Hematopoietic multipotent progenitor cell treated with erythropoietin and hydrocortisone succinate and interleukin-3 and kit ligand, for 17 days (in vitro differentiated cells): Measurements from ENCODE around the gene SELENOM.
"Not testable (repeated sequence)": the region's sequence is repeated elsewhere in the genome, so short reads cannot be mapped to it uniquely, and the experiment has no call there.

ENCODE experiments used
- DNase-seq: peaks from one replicate; pipeline ENCODE4 v3.0.0-alpha.2; 2015; ENCODE audit warnings: low spot score

The SELENOM gene

GRCh38 chr22:31130873-31131272 is 23.5 kb upstream of the SELENOM start:
- no peak for DNase-seq

- no peak for DNase-seq
Measured at GRCh38 chr22:31128156-31128555, 20.8 kb upstream of the SELENOM start.

GRCh38 chr22:31127181-31127772 is 19.9 kb upstream of the SELENOM start:
- no peak for DNase-seq

DNA sequence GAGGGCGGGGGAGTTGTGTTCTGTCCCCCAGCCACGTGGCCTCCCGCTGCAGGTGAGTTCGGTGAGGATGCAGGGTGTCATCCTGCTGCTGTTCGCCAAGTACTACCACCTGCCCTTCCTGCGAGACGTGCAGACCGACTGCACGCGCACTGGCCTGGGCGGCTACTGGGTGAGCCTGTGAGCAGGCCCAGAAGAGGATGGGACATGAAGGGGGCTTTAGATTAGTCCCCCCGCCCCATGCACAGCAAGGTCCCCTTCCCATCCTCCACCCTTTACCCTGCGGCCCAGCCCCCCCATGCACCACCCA is 19.5 kb upstream of the SELENOM start:
- no peak for DNase-seq

DNA sequence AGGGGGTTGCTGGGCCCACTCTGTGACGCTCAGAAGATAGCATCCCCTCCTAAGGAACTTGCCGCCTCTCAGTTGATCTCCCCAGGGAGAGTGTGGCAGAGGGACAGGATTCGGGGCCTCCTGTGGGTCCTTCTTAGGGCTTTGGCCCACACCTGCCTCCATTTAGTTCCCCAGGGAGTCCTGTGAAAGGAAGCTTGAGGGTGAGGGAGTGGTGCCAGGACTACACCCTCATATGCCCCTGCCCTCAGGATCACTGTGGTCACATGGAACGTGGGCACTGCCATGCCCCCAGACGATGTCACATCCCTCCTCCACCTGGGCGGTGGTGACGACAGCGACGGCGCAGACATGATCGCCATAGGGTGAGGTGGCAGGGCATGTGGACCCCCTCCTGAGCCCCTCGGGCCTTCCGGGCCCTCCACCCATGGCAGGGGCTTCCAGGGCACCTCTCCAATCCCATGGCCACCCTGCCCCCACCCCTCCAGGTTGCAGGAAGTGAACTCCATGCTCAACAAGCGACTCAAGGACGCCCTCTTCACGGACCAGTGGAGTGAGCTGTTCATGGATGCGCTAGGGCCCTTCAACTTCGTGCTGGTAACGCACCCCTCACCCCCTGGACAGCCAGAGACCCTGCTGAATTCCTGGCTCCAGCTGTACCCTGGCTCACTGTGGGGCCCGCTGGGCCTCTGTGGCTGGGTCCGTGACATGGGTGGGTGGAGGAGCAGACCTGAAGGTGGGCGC is 18.9 kb upstream of the SELENOM start:
- no peak for DNase-seq

GRCh38 chr22:31125521-31126117 is 18.3 kb upstream of the SELENOM start:
- no peak for DNase-seq

DNA sequence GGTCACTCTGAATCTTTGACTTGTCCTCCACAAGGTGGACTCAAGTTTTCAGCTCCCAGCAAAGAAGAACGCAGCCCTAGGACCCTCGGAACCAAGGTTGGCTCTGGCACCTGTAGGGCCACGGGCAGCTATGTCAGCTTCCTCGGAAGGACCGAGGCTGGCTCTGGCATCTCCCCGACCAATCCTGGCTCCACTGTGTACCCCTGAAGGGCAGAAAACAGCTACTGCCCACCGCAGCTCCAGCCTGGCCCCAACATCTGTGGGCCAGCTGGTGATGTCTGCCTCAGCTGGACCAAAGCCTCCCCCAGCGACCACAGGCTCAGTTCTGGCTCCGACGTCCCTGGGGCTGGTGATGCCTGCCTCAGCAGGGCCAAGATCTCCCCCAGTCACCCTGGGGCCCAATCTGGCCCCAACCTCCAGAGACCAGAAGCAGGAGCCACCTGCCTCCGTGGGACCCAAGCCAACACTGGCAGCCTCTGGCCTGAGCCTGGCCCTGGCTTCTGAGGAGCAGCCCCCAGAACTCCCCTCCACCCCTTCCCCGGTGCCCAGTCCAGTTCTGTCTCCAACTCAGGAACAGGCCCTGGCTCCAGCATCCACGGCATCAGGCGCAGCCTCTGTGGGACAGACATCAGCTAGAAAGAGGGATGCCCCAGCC is 17.6 kb upstream of the SELENOM start:
- DNase-seq, result no peak

DNA sequence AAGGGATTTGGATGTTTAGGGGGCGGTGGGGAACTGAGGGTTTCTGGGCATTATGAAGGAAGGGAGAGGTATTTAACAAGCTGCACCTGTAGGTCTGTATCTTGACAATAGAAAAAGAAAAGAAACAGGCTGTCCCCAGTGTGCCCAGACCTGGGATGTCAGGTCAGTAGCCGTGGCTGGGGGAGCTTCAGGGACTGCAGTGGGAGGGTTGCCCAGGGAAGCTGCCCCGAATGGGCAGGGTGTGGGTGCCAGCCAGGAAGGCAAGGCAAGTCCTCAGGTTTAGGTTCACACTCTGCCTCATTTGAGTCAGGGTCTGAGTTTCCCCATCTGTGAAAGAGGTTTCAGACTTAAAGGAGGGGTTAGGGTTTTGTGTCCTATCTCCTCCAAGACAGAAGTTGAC is 16.9 kb upstream of the SELENOM start:
- no peak for DNase-seq

- DNase-seq, result no peak
Measured at GRCh38 chr22:31123292-31123602, 15.9 kb upstream of the SELENOM start.

DNA sequence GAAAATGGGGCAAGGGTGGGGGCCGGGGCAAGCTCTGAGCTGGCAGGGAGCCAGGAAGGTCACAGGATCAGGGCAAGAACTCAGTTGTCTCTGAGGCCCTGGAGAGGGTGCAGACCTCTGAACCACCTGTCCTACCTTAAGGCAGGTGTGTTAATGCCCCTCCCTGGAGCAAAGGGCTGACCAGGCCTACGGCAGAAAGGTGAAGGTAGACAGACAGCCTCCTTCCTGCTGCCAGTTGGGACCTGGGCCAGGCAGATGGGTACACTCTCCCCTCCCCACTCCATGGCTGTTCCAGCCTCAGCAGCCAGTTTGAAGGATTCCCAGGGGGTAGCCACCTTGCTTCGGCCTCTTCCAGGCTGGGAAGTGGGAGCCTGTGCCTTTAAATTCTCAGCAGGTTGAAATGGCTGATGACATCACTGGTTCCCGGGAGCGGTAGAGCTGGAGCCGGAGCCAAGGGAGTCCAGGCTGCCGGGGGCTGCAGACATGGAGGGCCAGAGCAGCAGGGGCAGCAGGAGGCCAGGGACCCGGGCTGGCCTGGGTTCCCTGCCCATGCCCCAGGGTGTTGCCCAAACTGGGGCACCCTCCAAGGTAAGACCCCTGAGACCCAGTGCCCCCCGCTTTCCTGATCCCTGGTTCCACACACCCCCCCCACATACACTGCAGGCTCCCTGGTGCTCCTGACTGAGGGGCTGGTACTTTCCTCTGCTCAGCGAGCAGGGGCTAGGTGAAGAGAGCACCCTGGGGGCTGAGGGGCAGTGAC is 15.3 kb upstream of the SELENOM start, which contains the start of gene INPP5J:
Gene INPP5J (plus strand): TSS at position 435 of the 760 bp plus-strand sequence. CDS start 49 bp downstream, at position 484.
- no peak for DNase-seq

DNA sequence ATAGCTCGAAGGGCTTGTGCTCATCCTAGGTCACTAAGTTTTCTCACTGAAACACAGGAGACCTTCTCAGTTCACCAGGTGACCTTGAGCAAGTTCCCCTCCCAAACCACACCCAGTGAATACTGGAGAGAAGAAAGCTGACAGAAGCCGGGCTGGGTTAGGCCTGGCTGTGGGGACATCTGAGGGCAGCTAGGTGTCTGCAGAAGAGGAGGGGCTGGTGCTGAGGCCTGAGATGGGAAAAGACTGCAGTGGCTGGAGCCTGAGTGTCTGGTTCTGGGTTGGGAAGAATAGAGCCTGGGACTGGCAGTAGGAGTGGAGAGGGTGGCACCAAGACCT is 14.8 kb upstream of the SELENOM start:
- DNase-seq, result no peak

DNA sequence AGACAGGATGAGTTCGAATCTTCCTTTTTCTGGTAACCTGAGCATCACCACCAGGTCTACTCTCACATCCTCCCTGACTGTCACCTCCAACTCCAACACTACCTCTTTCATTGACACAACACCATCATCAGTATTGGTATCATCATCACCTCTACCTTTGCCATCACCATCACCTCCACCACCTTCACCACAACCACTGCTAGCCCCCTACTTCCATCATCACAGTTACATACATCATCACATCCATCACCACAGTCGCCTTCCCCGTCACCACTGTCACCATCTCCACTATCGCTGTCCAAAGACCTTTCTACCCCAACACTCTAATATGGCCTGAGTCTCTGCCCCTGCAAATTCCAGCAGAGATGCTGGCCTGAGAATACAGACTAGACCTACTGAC is 14.0 kb upstream of the SELENOM start:
- no peak for DNase-seq

- DNase-seq, result no peak
Measured at GRCh38 chr22:31120642-31121041, 13.3 kb upstream of the SELENOM start.

DNA sequence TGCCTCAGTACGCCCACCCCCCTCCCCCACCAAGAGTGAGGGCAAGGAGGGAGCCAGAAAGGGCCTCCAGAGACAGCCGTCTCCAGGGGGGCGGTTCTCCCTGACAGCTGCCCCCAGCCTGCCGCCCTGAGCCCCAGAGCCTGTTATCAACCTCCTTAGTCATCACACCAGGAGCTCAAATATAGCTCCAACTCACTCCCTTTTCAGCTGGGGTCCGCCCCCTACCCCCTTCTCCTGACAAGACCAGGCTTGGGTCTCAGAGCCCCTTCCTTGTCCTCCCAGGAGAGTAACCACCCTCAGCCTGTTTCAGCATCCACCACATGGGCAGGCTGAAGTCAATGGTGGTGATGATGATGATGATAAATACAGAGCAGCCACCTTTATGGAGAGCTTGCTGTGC is 12.9 kb upstream of the SELENOM start:
- no peak for DNase-seq

GRCh38 chr22:31119026-31119717 is 11.8 kb upstream of the SELENOM start:
- no peak for DNase-seq

- DNase-seq, result no peak
Measured at GRCh38 chr22:31118046-31118820, 10.9 kb upstream of the SELENOM start.

DNA sequence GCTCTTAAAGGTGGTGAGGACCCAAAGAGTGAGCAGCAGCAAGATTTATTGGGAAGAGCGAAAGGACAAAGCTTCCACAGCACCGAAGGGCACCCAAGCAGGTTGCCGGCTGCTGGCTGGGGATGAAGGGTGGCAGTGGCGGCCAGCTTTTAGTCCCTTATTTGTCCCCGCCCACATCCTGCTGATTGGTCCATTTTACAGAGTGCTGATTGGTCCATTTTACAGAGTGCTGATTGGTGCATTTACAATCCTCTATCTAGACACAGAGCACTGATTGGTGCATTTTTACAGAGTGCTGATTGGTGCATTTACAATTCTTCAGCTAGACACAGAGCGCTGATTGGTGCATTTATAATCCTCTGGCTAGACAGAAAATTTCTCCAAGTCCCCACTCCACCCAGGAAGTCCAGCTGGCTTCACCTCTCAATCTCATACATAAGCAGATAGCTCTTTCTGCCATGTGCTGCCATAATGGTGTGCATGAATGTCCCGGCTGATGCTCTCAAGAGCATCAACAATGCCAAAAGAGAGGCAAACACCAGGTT is 5.3 kb upstream of the SELENOM start:
- not testable (repeated sequence) for DNase-seq

DNA sequence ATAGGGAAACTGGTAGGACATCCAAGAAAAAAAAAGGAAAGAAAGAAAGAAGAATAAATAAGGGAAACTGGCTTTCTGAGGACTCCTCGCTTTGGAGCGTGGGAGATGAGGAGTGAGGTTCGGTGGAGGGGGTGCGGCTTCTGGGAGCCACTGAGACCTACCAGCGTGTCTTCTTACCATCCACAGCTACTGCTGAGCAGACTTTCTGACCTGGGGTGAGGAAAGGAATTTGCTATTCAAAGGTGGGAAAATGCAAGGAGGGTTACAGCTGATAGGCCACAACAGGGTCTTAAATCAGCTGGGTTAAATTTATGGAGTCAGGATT is 488 bp upstream of the SELENOM start:
- DNase-seq, result no peak

GRCh38 chr22:31106731-31107177 is 614 bp downstream of the SELENOM start:
- DNase-seq, result no peak

DNA sequence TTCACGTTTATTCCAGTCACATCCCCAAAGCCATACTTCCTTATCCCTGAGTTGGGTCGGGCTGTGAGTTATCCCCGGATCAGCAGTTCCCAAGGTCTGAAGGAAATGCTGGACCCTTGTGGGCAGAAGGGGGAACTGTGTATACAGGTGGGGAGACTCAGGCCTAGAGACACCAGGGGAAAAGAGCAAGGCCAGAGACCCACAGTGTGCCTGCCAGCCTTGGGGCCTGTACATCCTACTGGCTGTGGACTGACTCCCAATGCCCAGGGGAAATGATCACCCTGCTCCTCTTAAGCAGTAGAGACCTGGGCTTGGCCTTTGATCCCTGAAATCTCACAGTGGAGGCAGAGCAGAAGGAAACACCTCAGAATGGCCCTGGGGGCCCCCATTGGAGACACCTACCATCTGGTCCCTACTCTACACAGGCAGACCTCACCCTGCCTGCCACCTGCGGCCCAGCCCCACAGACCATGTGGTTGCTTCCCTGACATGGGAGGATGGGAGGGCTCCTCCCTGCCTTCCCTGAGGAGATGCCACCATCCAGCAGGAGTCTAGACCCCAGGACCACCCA is 1.3 kb downstream of the SELENOM start:
- no peak for DNase-seq
